Transverse colon (tissue), 4 donors: ENCODE measurements around the gene QRFP. TPM values are rescaled to one million over a fixed set of nuclear protein-coding genes. Genes with fewer than 3 reads are reported as not detected.

Experiments
- DNase-seq: peaks from one replicate; pipeline ENCODE4 v3.0.0-alpha.2; 2019
- H3K27ac ChIP-seq, 4 donors: fragments of 200-600 bp; sonication (generic); 2 replicates each; pipeline ENCODE4 v1.5.1; 2016 to 2018; ENCODE audit warnings: inconsistent platforms in 4 of 4
- H3K27me3 ChIP-seq: fragments of 200-600 bp; sonication (generic); 2 replicates; pipeline ENCODE4 v1.5.1; 2017; ENCODE audit warnings: inconsistent platforms
- H3K36me3 ChIP-seq, 4 donors: fragments of 200-600 bp; sonication (generic); 2 replicates each; pipeline ENCODE4 v1.5.1; 2017 to 2019; ENCODE audit warnings: inconsistent platforms in 4 of 4
- H3K4me1 ChIP-seq, 4 donors: fragments of 200-600 bp; sonication (generic); 2 replicates each; pipeline ENCODE4 v1.5.1; 2017 to 2020; ENCODE audit warnings: inconsistent platforms in 4 of 4
- H3K4me3 ChIP-seq, 4 donors: fragments of 200-600 bp; sonication (generic); 1 replicate in 1 of 4; 2 replicates in 3 of 4; pipeline versions ENCODE4 v1.5.1 to v1.6.1; 2017 to 2019; ENCODE audit warnings: inconsistent platforms in 4 of 4
- H3K9me3 ChIP-seq, 2 donors: fragments of 200-600 bp; sonication (generic); 2 replicates each; pipeline ENCODE4 v1.5.1; 2017 to 2019; ENCODE audit warnings: inconsistent platforms in 2 of 2
- CTCF ChIP-seq, 5 experiments: fragments of 200-600 bp in 3 of 5; fragments of 450-650 bp in 2 of 5; sonication (generic) in 3 of 5; IDR thresholded peaks; 1 replicate in 2 of 5; 2 replicates in 3 of 5; pipeline ENCODE4 v1.5.1; 2016 to 2017; ENCODE audit warnings: antibody characterized with exemption in 5 of 5, inconsistent platforms in 3 of 5, mild to moderate bottlenecking in 2 of 5, moderate library complexity in 1 of 5
- EP300 ChIP-seq: sonication (generic); formaldehyde crosslinking; IDR thresholded peaks from one replicate; pipeline ENCODE4 v1.6.1; 2017; ENCODE audit warnings: antibody characterized with exemption, low read depth
- POLR2A ChIP-seq: fragments of 450-650 bp; IDR thresholded peaks from one replicate; pipeline ENCODE4 v1.6.1; 2016; ENCODE audit warnings: antibody characterized with exemption, mild to moderate bottlenecking, moderate library complexity
- POLR2AphosphoS5 ChIP-seq, 3 donors: sonication (generic); formaldehyde crosslinking; IDR thresholded peaks; one replicate each; pipeline ENCODE4 v1.6.1; 2016; ENCODE audit warnings: antibody characterized with exemption in 3 of 3
- WGBS, 2 donors: methylation state at CpG; one replicate each; pipeline ENCODE4 v1.1.5; 2018; ENCODE audit warnings: low coverage in 1 of 2; 5-methylcytosine and 5-hydroxymethylcytosine counted together
- in situ Hi-C, 4 donors: fragments of 200-750 bp; cut with MboI; loops; one replicate each; pipeline versions ENCODE4 v1.15.0 to v1.15.1; 2017; ENCODE audit warnings: low sequenced_read_pairs in 3 of 4, low pct_ligation_motif_present in 1 of 4, low pct_unique_long_range_greater_than_20kb in 1 of 4
- intact Hi-C: fragments of 100-400 bp; cut with DNase I; formaldehyde crosslinking; loops from one replicate; pipeline ENCODE4 v1.15.1; 2023; ENCODE audit warnings: low total_unique reads
- total RNA-seq, 4 donors: library from RNA; depleted of rRNA; stranded (reverse); fragments of >200 nt; gene quantifications; one replicate each; pipeline ENCODE4 v1.1.0, GENCODE V29; 2016

Gene QRFP
- total RNA-seq, 4 donors from 2014 or later: not detected

GRCh38 chr9:130929571-130930038 is 33.0 kb upstream of the QRFP start:
- 82% methylated on average over 23 of the region's 36 CpGs; no CpG with 5 or more reads in 1 of the 2 donors for WGBS, 2 donors
- intact Hi-C loops: no loop called here

GRCh38 chr9:130927995-130928900 is 31.6 kb upstream of the QRFP start:
- peak overlapping the region in 1 of 4 donors; percentile 74 for H3K27ac ChIP-seq
- TF ChIP-seq POLR2AphosphoS5 (IDR thresholded peaks at IDR 0.05) (no peak), POLR2A (no peak), EP300 (no peak), CTCF (IDR thresholded peaks at IDR 0.05) (no peak)
- in situ Hi-C loops: no loop called here

More at GRCh38 chr9:130929571-130930038, 33.0 kb upstream of the QRFP start:
- DNase-seq: no peak
- no peak overlapping the region for H3K27ac ChIP-seq
- no peaks in the 10 kb centered on the region for H3K36me3 ChIP-seq
- no peak for TF ChIP-seq EP300
- no peak for TF ChIP-seq POLR2A
- TF ChIP-seq POLR2AphosphoS5 (IDR thresholded peaks at IDR 0.05): no peak
- TF ChIP-seq CTCF (IDR thresholded peaks at IDR 0.05): no peak
- H3K4me1 ChIP-seq: peaks cover 0 to 9% (median 4%) of the 10 kb centered on the region in 4 donors
- no peaks in the 10 kb centered on the region for H3K9me3 ChIP-seq
- H3K4me3 ChIP-seq: no peak overlapping the region
- in situ Hi-C loops: no loop called here
- H3K27me3 ChIP-seq: peaks cover 55% of the 10 kb centered on the region

GRCh38 chr9:130927338-130927737 is 30.7 kb upstream of the QRFP start:
- no peaks in the 10 kb centered on the region for H3K9me3 ChIP-seq
- DNase-seq: no peak
- no peaks in the 10 kb centered on the region for H3K36me3 ChIP-seq
- peaks cover 0 to 9% (median 4%) of the 10 kb centered on the region in 4 donors for H3K4me1 ChIP-seq
- intact Hi-C loops (no loop called here), in situ Hi-C loops (no loop called here)
- TF ChIP-seq CTCF (IDR thresholded peaks at IDR 0.05) (no peak), EP300 (no peak), POLR2AphosphoS5 (IDR thresholded peaks at IDR 0.05) (no peak)
- 90 to 100% methylated on average over 3 to 10 of the region's 10 CpGs for WGBS, 2 donors
- peaks cover 48% of the 10 kb centered on the region for H3K27me3 ChIP-seq
- H3K4me3 ChIP-seq: no peak overlapping the region
- peak overlapping the region in 1 of 4 donors; percentile 74 for H3K27ac ChIP-seq

More at GRCh38 chr9:130927995-130928900, 31.6 kb upstream of the QRFP start:
- intact Hi-C loops: no loop called here
- Histone ChIP-seq H3K9me3 (no peaks in the 10 kb centered on the region), H3K4me3 (no peak overlapping the region), H3K4me1 (peaks cover 0 to 9% (median 4%) of the 10 kb centered on the region in 4 donors), H3K36me3 (no peaks in the 10 kb centered on the region), H3K27me3 (peaks cover 48% of the 10 kb centered on the region)
- WGBS, 2 donors: 58% methylated on average over 12 of the region's 14 CpGs; no CpG with 5 or more reads in 1 of the 2 donors
- DNase-seq: peak; percentile 32

- in situ Hi-C loops (no loop called here), intact Hi-C loops (no loop called here)
- H3K36me3 ChIP-seq: no peaks in the 10 kb centered on the region
- H3K27me3 ChIP-seq: peaks cover 43% of the 10 kb centered on the region
- DNase-seq: no peak
- TF ChIP-seq EP300: no peak
- TF ChIP-seq POLR2AphosphoS5 (IDR thresholded peaks at IDR 0.05): no peak
- no peak for TF ChIP-seq POLR2A
- no peak for TF ChIP-seq CTCF (IDR thresholded peaks at IDR 0.05)
- WGBS, 2 donors: 83% methylated on average over 18 of the region's 19 CpGs; no CpG with 5 or more reads in 1 of the 2 donors
- H3K4me3 ChIP-seq: no peak overlapping the region
- no peaks in the 10 kb centered on the region for H3K9me3 ChIP-seq
- H3K4me1 ChIP-seq: peaks cover 0 to 9% (median 4%) of the 10 kb centered on the region in 4 donors
- H3K27ac ChIP-seq: no peak overlapping the region
Measured at GRCh38 chr9:130925050-130925678, 28.6 kb upstream of the QRFP start.
